RWPE1 (cell line): ENCODE measurements around the gene RBM14.

Experiments used
- CTCF ChIA-PET: fragments of 350-600 bp; sonication (Branson Sonifier 250); formaldehyde crosslinking; extraction: SDS; loops from one replicate; lab custom pipeline; 2021; lab: Yijun Ruan, JAX
- POLR2A ChIA-PET: fragments of 400-600 bp; formaldehyde crosslinking; extraction: SDS; loops from one replicate; lab custom pipeline; 2020; ENCODE audit warnings: antibody characterized with exemption; ENCODE audit not compliant: low non-redundant PET; lab: Yijun Ruan, JAX
- DNase-seq: peaks from one replicate; pipeline ENCODE4 v3.0.0; 2012; ENCODE audit warnings: low spot score
- H3K27ac ChIP-seq: fragments of 450-650 bp; 2 replicates; pipeline ENCODE4 v1.5.1; 2017
- TF ChIP-seq, protein P1 (sequence below): fragments of 450-650 bp; conservative IDR thresholded peaks from 2 replicates; pipeline ENCODE4 v1.5.1; 2017; ENCODE audit warnings: low read depth, mild to moderate bottlenecking

RBM14 gene

DNA sequence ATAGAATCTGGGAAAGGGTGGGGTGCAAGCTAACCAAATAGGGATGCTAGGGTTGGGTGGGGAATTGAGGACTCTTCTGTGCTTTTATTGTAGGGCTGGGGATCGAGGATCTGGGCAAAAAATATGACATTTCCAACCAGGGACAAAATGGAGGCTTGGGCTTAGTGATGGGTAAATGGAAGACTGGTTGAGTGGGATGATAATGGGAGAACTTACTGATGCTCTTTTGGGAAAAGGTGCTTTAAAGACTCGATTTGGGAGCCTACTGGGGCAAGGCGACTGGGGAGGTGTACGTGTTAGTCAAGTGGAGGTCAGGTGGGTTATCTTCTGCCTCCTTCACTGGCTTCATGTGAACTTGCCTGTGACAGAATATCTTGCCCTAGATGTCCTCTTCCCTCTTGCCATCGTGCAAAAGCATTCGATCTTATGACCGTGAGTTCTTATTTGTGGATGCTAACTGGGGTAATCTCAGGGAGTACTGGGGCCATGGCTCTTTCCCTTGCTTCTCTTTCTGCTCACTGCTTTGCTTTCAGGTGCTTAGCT, 11.7 kb downstream of the RBM14 start:
- ChIA-PET POLR2A (no interaction called here), CTCF (no interaction called here)
- DNase-seq: no peak
- TF ChIP-seq, protein P1, sequence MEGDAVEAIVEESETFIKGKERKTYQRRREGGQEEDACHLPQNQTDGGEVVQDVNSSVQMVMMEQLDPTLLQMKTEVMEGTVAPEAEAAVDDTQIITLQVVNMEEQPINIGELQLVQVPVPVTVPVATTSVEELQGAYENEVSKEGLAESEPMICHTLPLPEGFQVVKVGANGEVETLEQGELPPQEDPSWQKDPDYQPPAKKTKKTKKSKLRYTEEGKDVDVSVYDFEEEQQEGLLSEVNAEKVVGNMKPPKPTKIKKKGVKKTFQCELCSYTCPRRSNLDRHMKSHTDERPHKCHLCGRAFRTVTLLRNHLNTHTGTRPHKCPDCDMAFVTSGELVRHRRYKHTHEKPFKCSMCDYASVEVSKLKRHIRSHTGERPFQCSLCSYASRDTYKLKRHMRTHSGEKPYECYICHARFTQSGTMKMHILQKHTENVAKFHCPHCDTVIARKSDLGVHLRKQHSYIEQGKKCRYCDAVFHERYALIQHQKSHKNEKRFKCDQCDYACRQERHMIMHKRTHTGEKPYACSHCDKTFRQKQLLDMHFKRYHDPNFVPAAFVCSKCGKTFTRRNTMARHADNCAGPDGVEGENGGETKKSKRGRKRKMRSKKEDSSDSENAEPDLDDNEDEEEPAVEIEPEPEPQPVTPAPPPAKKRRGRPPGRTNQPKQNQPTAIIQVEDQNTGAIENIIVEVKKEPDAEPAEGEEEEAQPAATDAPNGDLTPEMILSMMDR: no peak
- no peak overlapping the region for H3K27ac ChIP-seq

DNA sequence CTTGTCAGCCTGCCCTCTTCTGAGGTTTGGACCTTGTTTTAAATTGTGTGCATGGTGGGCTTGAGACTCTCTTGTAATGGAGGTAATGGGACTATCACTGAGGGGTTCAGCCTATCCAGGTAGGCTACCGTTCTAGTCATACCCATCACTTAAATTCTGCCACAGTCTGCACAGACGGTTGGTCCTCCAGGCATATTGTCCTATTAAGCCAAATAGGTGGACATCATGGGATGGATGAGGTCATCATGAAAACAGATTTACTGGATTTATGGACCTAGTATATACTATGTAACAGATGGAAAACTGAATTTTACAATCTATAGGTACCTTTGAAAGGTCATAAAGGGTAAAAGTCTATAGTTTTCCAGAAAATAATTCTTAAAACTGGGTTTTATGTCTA, 12.9 kb downstream of the RBM14 start:
- ChIA-PET POLR2A (interaction anchor here (0.8 kb wide), 1 partner anchor 9 kb away, joined by 3 read pairs; no protein-coding TSS in a partner anchor), CTCF (no interaction called here)
- TF ChIP-seq, protein P1: no peak
- no peak overlapping the region for H3K27ac ChIP-seq
- no peak for DNase-seq

DNA sequence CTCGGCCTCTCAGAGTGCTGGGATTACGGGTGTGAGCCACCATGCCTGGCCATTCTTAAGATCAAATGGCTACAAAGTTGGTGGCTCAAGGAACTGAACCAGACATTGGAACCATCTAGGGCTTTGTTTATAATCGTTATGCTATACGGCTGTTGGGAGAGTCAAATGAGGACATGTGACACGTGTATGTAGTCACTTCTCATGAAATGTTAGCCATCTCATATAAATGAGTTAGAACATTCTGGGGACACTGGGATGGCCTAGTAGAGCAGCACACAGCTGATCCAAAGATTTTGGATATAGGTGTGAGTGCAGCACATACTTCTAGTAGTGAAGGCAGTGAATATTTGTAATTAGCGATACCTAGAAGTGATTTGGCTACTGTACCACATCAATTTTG, 15.5 kb downstream of the RBM14 start:
- DNase-seq: no peak
- TF ChIP-seq, protein P1: no peak
- POLR2A ChIA-PET: no interaction called here
- H3K27ac ChIP-seq: no peak overlapping the region
- CTCF ChIA-PET: interaction anchor here (0.5 to 0.7 kb wide), 2 partner anchors 34 to 174 kb away, joined by 3 to 6 read pairs; no protein-coding TSS in a partner anchor

DNA sequence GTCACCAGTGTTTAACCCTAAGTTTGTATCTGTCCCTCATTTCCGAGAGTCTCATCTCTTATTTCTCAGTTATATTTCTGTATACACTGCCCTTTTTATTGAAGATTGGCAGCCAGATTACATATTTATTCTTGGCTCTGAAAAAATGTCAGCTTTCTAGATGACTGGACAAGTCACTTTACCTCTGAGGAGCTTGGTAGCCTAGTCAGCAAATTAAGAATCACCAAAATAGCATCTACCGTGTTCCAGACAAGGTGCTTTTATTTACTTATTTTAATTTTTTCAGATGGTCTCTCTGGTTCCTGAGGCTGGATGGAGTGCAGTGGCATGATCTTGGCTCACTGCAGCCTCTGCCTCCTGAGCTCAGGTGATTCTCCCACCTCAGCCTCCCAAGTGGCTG, 16.5 kb downstream of the RBM14 start:
- DNase-seq: no peak
- CTCF ChIA-PET: interaction anchor here (0.7 kb wide), 1 partner anchor 136 kb away, joined by 3 read pairs; no protein-coding TSS in a partner anchor
- TF ChIP-seq, protein P1: no peak
- POLR2A ChIA-PET: no interaction called here
- H3K27ac ChIP-seq: peak overlapping the region; percentile 29

DNA sequence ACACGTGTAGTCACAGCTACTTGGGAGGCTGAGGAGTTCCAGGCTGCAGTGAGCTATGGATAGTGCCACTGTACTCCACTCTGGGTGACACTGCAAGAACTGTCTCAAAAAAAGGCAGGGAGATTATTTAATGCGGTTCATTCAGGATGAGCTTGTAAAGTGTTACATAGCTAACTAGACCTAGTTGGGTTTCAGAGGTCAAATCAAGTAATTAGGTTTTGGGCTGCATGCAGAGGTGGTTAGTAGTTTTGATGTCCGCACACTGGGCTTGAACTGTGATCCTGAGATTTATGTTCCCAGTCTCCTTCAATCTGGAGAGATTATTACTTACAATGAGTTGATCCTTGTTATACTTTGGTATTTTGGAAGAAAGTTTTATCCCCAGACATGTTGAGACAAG, 20.0 kb downstream of the RBM14 start:
- POLR2A ChIA-PET: interaction anchor here (1.1 kb wide), 1 partner anchor 19 kb away, joined by 3 read pairs; no protein-coding TSS in a partner anchor
- no peak for DNase-seq
- TF ChIP-seq, protein P1: no peak
- peak overlapping the region; percentile 74 for H3K27ac ChIP-seq
- CTCF ChIA-PET: no interaction called here

DNA sequence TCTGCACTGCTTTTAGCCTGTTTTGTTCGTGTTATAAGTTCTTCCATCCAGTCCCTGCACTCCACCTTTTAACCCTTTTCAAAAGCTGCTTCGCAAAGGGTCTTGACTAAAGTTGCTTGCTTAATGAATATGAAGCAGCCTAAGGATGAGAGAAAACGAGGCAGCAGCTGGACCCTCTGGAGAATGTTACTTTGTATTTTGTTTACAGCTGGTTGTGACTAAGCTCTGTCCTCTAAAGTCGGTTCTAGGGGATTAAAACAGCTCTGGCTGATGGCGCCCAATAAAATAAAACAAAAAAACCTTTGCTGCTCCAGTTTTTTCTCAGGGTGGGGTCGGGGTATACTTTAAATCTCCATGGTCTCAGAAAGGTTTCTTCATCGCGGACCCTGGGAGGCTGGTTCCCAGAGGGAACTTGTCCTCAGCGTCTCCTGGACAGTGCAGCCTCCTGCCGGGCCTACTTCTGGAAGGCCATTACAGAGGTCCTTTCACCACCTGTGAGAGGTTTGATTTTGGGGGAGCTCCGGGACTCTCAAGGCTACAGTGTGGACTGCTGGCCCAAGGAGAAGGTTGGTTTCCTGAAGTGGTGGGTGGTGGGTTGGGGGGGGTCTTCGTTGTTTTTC, 21.2 kb downstream of the RBM14 start:
- TF ChIP-seq, protein P1: no peak
- H3K27ac ChIP-seq: peak overlapping the region; percentile 88
- CTCF ChIA-PET: interaction anchor here (0.9 to 1.0 kb wide), 2 partner anchors 48 to 75 kb away, joined by 3 read pairs; no protein-coding TSS in a partner anchor
- DNase-seq: no peak
- POLR2A ChIA-PET: interaction anchor here (0.6 to 2.4 kb wide), 5 partner anchors 8 to 80 kb away, joined by 3 to 16 read pairs (median 3); partner anchors contain the start of gene RBM14
